KOPT-K1 (cell line): ENCODE measurements around the gene VEGFA.

ENCODE experiments used
- H3K27ac ChIP-seq: fragments of 200-600 bp; sonication (generic); 2 replicates; pipeline ENCODE4 v1.5.1; 2016; ENCODE audit warnings: antibody characterized with exemption, mild to moderate bottlenecking, low read depth, low read length; ENCODE audit not compliant: poor library complexity, severe bottlenecking
- H3K36me3 ChIP-seq: fragments of 200-600 bp; sonication (generic); 2 replicates; pipeline ENCODE4 v1.5.1; 2017; ENCODE audit warnings: antibody characterized with exemption, mild to moderate bottlenecking, low read length, moderate library complexity; ENCODE audit not compliant: insufficient read depth
- H3K9me3 ChIP-seq: fragments of 200-600 bp; sonication (generic); 2 replicates; pipeline ENCODE4 v1.5.1; 2017; ENCODE audit warnings: antibody characterized with exemption, low read length, mild to moderate bottlenecking; ENCODE audit not compliant: insufficient read depth, poor library complexity, severe bottlenecking

VEGFA gene

DNA sequence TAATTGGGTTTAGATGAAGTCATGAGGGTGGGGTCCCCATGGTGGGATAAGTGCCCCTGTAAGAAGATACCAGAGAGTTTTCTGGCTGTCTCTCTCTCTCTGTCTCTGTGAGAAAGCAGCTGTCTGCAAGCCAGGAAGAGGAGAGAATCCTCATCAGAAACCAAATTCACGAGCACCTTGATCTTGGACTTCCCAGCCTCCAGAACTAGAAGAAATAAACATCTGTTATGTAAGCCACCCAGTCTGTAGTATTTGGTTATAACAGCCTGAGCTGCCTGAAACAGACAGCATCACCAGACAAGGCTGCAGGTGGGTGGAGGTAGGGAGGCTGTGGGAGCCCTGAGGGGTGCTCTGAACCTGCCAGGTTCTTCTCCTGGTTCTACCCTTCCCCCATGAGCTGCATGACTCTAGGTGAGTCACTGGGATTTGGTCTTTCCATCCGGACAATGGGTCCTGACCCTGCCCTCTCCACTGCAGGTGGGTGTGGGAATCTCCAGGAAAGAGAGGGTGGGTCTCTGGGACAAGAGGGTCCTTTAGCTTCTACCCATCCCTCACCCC, 34.3 kb upstream of the VEGFA start:
- peaks cover 8% of the 10 kb centered on the region for H3K9me3 ChIP-seq
- no peak overlapping the region for H3K27ac ChIP-seq
- no peaks in the 10 kb centered on the region for H3K36me3 ChIP-seq

DNA sequence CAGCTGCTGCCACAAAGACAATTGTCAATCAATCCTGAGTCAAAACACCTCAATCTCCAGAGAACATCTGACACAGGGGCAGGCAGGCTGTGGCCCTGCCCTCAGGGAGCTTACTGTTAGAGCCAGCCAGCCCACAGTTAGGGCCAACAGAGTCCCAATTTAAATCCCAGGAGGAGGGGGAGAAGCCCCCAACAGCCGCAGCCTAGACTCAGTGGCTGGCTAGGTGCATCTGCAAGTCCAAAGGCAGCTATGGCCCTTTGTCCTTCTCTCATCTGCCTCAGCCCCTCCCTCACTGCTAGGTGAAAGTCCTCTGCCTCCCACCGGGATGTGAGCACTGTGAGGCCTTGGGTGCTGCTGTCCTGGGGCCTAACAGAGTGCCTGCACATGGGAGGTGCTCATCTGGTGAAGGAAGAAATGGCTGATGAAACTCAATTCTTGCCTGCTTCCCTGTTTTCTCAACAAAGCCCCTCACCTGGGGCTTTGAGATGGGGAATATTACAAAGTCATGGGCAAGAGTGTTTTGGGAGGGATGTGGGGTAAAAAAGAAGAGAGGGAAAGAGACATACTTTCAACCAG, 33.7 kb upstream of the VEGFA start:
- no peaks in the 10 kb centered on the region for H3K36me3 ChIP-seq
- H3K27ac ChIP-seq = no peak overlapping the region
- peaks cover 2% of the 10 kb centered on the region for H3K9me3 ChIP-seq

GRCh38 chr6:43736844-43737243, 33.2 kb upstream of the VEGFA start:
- H3K27ac ChIP-seq = no peak overlapping the region
- no peaks in the 10 kb centered on the region for H3K36me3 ChIP-seq
- no peaks in the 10 kb centered on the region for H3K9me3 ChIP-seq

DNA sequence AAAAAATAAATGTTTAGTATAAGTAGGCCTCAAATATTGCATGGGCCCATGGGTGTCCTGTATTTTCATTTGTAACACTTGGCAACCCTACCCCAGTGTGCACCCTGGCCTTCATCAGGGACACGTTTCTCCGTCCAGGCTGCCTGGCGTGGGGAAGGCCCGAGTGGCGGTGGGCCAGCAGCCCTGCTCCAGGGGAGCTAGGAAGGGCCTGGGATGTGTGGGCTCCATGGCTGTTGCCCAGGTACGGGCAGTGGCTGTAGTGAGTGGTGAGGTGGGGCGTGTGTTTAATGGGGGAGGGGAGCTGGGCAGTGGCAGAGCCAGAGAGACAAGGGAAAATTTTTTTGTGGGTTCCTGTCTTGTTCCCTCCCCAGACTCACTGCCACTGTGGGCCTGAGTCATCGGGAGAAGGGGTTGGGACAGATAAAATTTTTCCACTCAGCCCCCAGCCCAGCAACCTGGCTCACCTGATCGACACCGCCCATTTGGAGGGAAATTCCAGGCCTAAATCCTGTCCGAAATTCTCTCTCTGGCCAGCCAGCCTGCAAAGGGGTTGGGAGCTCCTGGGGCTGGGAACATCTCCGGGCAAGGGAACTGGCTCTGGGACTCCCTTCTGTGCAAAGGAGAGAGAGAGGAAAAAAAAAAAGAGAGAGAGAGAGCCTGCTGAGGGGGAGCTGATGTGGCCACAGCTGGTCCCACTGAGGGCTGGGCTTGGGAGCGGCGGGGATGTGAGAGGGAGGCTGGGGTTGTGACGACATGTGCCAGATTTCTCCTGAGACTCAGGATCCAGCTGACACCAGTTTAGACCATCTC, 32.5 kb upstream of the VEGFA start:
- Histone ChIP-seq H3K9me3 (no peaks in the 10 kb centered on the region), H3K27ac (no peak overlapping the region)

GRCh38 chr6:43738267-43738676, 31.7 kb upstream of the VEGFA start:
- Histone ChIP-seq H3K27ac (no peak overlapping the region), H3K36me3 (no peaks in the 10 kb centered on the region), H3K9me3 (no peaks in the 10 kb centered on the region)

More for the DNA sequence above, 32.5 kb upstream of the VEGFA start:
- no peaks in the 10 kb centered on the region for H3K36me3 ChIP-seq

GRCh38 chr6:43738877-43739641, 31.0 kb upstream of the VEGFA start:
- H3K9me3 ChIP-seq = no peaks in the 10 kb centered on the region
- no peaks in the 10 kb centered on the region for H3K36me3 ChIP-seq
- no peak overlapping the region for H3K27ac ChIP-seq

DNA sequence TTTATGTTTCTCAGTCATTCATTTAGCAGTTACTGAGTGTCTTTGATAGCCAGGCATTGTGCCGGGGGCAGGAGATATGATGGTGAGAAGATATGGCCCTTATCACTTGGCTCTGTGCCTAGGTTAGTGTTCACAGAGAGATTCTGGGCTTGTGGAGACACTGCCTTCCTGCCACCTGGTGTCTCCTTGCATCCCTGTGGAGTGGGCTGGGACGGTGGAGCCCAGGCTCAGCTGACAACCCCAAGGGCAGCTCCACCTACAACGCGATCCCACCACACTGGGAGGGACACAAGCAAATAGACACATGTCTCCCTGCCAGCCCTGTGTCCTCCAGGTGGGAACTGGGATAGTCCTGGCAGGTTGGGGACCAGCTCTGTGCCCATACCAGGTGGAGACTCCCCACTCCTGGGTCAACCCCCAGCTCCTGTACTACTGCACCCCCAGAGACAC, 30.3 kb upstream of the VEGFA start:
- H3K9me3 ChIP-seq = no peaks in the 10 kb centered on the region
- H3K36me3 ChIP-seq = no peaks in the 10 kb centered on the region
- no peak overlapping the region for H3K27ac ChIP-seq

GRCh38 chr6:43740321-43740960, 29.6 kb upstream of the VEGFA start:
- Histone ChIP-seq H3K9me3 (no peaks in the 10 kb centered on the region), H3K27ac (no peak overlapping the region), H3K36me3 (no peaks in the 10 kb centered on the region)

GRCh38 chr6:43740961-43741764, 28.8 kb upstream of the VEGFA start:
- Histone ChIP-seq H3K27ac (no peak overlapping the region), H3K36me3 (no peaks in the 10 kb centered on the region), H3K9me3 (no peaks in the 10 kb centered on the region)

- Histone ChIP-seq H3K9me3 (no peaks in the 10 kb centered on the region), H3K36me3 (no peaks in the 10 kb centered on the region), H3K27ac (no peak overlapping the region)
These were observed 28.2 kb upstream of the VEGFA start for GRCh38 chr6:43741829-43742228.

DNA sequence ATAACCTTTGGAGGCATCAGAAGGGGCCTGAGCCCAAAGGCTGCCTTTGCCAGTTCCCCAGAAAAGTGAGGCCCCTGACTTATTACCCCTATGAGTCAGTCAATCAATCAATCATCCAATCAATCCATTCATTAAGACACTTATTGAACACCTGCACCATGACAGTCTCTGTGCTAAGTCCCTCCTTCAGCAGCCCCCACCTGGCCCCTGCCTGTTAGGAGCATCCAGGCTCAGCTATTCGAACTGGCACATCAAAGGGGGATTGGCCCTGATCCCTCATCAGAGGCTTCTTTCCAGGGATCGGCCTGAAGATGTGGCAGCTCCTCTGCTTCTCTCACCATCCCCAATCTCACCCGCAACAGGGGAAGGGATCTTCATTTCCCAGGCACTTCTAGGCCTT, 27.7 kb upstream of the VEGFA start:
- H3K27ac ChIP-seq = no peak overlapping the region

DNA sequence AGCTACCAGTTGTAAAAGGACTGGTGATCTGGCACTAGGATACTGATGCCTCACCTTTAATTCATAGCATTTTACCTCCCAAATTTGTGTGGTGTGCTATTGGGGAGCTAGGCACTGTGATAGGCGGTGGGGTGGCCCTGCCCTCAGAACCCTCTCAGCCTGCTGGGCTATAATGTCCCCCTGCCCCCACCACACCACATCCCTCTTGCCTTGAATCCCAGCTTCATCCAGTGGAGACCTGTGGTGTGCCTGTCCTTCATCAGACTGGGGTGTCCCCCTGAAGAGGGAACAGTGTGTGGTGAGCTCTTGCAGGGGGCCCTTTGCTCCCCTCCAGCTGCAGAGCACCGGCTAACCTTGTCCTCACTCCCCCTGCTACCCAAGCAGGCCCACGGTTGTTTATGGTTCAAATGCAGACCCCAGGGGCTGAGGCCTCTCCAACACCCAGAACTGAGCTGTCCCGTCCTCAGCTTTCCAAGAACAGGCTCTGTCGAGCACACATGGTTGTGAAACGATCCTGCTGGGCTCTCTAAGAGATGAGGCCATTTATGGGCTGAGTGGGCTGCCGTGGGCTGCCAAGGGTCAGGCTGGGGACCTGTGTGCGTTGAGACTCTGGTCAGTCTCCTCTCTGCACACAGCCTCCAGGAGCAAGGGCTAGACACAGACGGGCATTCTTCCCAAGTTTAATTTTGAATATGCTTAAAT, 26.9 kb upstream of the VEGFA start:
- Histone ChIP-seq H3K9me3 (no peaks in the 10 kb centered on the region), H3K27ac (no peak overlapping the region), H3K36me3 (no peaks in the 10 kb centered on the region)

More for the DNA sequence above, 27.7 kb upstream of the VEGFA start:
- no peaks in the 10 kb centered on the region for H3K9me3 ChIP-seq
- H3K36me3 ChIP-seq = no peaks in the 10 kb centered on the region

DNA sequence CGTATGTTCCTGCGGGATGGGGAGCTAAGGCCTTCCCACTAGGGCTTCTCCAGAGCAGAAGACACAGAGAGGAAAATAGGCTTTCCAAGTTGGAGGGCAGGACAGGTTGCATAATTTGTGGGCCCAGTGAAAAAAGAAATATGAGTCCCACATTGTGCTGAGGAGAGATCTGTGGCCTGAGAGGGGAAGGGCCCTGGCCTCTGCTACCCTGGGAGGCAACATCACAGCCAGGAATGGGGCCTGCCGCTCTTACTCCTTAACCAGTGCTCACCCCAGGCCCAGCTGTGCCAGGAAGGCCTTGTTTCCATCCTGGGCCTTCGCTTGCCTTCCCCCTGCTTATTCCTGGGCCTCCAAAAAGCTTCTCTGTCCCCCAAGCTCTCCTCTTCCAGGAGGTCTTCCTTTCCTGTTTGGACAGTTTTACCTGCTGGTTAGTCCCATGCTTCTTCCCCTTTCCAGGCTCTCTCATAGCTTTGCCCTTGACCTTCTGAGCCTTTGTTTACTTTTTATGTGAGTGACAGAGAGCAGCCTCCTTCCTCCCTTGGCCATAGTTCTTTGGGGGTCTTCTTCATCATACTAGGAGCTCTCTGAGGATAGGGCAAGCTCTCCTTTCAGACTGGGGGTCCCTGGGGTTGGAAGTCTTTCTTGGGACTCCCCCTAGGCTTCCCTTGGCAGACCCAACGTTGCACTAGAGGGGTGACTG, 26.2 kb upstream of the VEGFA start:
- Histone ChIP-seq H3K27ac (no peak overlapping the region), H3K9me3 (no peaks in the 10 kb centered on the region), H3K36me3 (no peaks in the 10 kb centered on the region)
